H1 (cell line): ENCODE measurements around the gene CNST. TPM values are rescaled to one million over a fixed set of nuclear protein-coding genes. Genes with fewer than 3 reads are reported as not detected.
A peak's percentile ranks its signal among the peaks of the same experiment; 100 is the strongest.

Experiments used
- CTCF ChIA-PET: fragments of 300-600 bp; sonication (Branson Sonifier 250); formaldehyde crosslinking; loops from one replicate; lab custom pipeline; 2021; ENCODE audit not compliant: partially characterized antibody; lab: Charles Lee
- POLR2A ChIA-PET: fragments of 300-600 bp; sonication (Branson Sonifier 250); formaldehyde crosslinking; loops from one replicate; lab custom pipeline; 2021; ENCODE audit warnings: inconsistent platforms; ENCODE audit not compliant: partially characterized antibody; lab: Charles Lee
- DNase-seq, 2 experiments: peaks; one replicate each; pipeline versions ENCODE4 v3.0.0 to v3.0.0-alpha.2; 2010 to 2022; ENCODE audit warnings: low spot score in 2 of 2, low read depth in 1 of 2, mixed read lengths in 1 of 2
- FAIRE-seq: peaks from 2 replicates; lab custom pipeline; 2011; peaks lifted over from hg19 to GRCh38; lab: Jason Lieb, UNC
- H2AFZ ChIP-seq: 2 replicates; pipeline ENCODE4 v1.8.1; 2012; ENCODE audit warnings: low read length, inconsistent platforms
- H2AK5ac ChIP-seq: 2 replicates; pipeline ENCODE4 v1.6.1; 2013; ENCODE audit warnings: low read depth, low read length
- H2BK120ac ChIP-seq: replicated peaks from 2 replicates; pipeline ENCODE3; 2013; ENCODE audit warnings: low read depth, low read length, inconsistent platforms
- H2BK12ac ChIP-seq: 2 replicates; pipeline ENCODE4 v1.6.1; 2013; ENCODE audit warnings: low read depth, low read length
- H2BK15ac ChIP-seq: 2 replicates; pipeline ENCODE4 v1.6.1; 2013; ENCODE audit warnings: low read length
- H2BK20ac ChIP-seq: 2 replicates; pipeline ENCODE4 v1.6.1; 2013; ENCODE audit warnings: low read length
- H2BK5ac ChIP-seq: 2 replicates; pipeline ENCODE4 v1.6.1; 2013; ENCODE audit warnings: low read depth, low read length
- H3K14ac ChIP-seq: 2 replicates; pipeline ENCODE4 v1.6.1; 2013; ENCODE audit warnings: inconsistent platforms; ENCODE audit not compliant: insufficient read length
- H3K18ac ChIP-seq: 2 replicates; pipeline ENCODE4 v1.6.1; 2013; ENCODE audit warnings: low read length; ENCODE audit errors: extremely low read depth
- H3K23ac ChIP-seq: 2 replicates; pipeline ENCODE4 v1.6.1; 2013; ENCODE audit warnings: inconsistent platforms; ENCODE audit not compliant: insufficient read length
- H3K23me2 ChIP-seq: 2 replicates; pipeline ENCODE4 v1.6.1; 2013; ENCODE audit warnings: low read depth, low read length
- H3K27ac ChIP-seq: 2 replicates; pipeline ENCODE4 v1.6.1; 2011; ENCODE audit warnings: low read depth, low read length, inconsistent platforms
- H3K27me3 ChIP-seq, 4 experiments: replicated peaks in 1 of 4; 1 replicate in 1 of 4; 2 replicates in 3 of 4; pipeline versions ENCODE4 v1.6.1 to v1.8.1; 2011 to 2013; ENCODE audit warnings: low read length in 3 of 4, mild to moderate bottlenecking in 3 of 4, inconsistent platforms in 2 of 4, mixed read lengths in 2 of 4, moderate library complexity in 1 of 4; ENCODE audit not compliant: control insufficient read depth in 3 of 4, insufficient read depth in 3 of 4; ENCODE audit errors: extremely low read depth in 1 of 4
- H3K36me3 ChIP-seq, 4 experiments: 2 replicates each; pipeline versions ENCODE4 v1.6.1 to v1.8.1; 2011 to 2013; ENCODE audit warnings: mild to moderate bottlenecking in 4 of 4, low read length in 3 of 4, moderate library complexity in 2 of 4, control low read depth in 1 of 4, inconsistent platforms in 1 of 4; ENCODE audit not compliant: insufficient read depth in 4 of 4, control insufficient read depth in 2 of 4
- H3K4ac ChIP-seq: replicated peaks from 2 replicates; pipeline ENCODE3; 2013; ENCODE audit warnings: low read length, low read depth, mixed read lengths, inconsistent platforms; ENCODE audit not compliant: insufficient read length
- H3K4me1 ChIP-seq, 4 experiments: replicated peaks in 1 of 4; 1 replicate in 1 of 4; 2 replicates in 3 of 4; pipeline versions ENCODE4 v1.6.1 to v1.8.1; 2011 to 2013; ENCODE audit warnings: low read length in 3 of 4, inconsistent platforms in 2 of 4, mixed read lengths in 1 of 4; ENCODE audit not compliant: insufficient read depth in 4 of 4, control insufficient read depth in 3 of 4
- H3K4me2 ChIP-seq, 2 experiments: 2 replicates each; pipeline versions ENCODE4 v1.6.1 to v1.8.1; 2011 to 2013; ENCODE audit warnings: low read depth in 2 of 2, low read length in 2 of 2, control low read depth in 1 of 2, inconsistent platforms in 1 of 2, mild to moderate bottlenecking in 1 of 2; ENCODE audit not compliant: insufficient read depth in 1 of 2
- H3K4me3 ChIP-seq, 4 experiments: fragments of 200-600, 300-600 bp in 1 of 4; sonication (generic), shearing (Covaris generic), sonication (Bioruptor Twin) in 1 of 4; 2 replicates each; pipeline versions ENCODE4 v1.5.1 to v1.8.1; 2011 to 2016; ENCODE audit warnings: low read length in 4 of 4, low read depth in 3 of 4, control low read depth in 2 of 4, inconsistent platforms in 2 of 4, mild to moderate bottlenecking in 2 of 4, mixed read lengths in 1 of 4, moderate library complexity in 1 of 4; ENCODE audit not compliant: insufficient read depth in 2 of 4; ENCODE audit errors: extremely low read depth in 1 of 4
- H3K56ac ChIP-seq: replicated peaks from 2 replicates; pipeline ENCODE3; 2013; ENCODE audit warnings: low read depth, mild to moderate bottlenecking, mixed read lengths, low read length, inconsistent platforms; ENCODE audit not compliant: insufficient read length
- H3K79me1 ChIP-seq: 2 replicates; pipeline ENCODE4 v1.6.1; 2013; ENCODE audit warnings: low read depth, low read length, control low read depth
- H3K79me2 ChIP-seq, 2 experiments: 2 replicates each; pipeline versions ENCODE4 v1.6.1 to v1.8.1; 2012 to 2013; ENCODE audit warnings: low read length in 2 of 2, mild to moderate bottlenecking in 2 of 2, inconsistent platforms in 1 of 2; ENCODE audit not compliant: insufficient read depth in 2 of 2, control insufficient read depth in 1 of 2
- H3K9ac ChIP-seq, 4 experiments: replicated peaks in 1 of 4; 1 replicate in 1 of 4; 2 replicates in 3 of 4; pipeline versions ENCODE4 v1.6.1 to v1.8.1; 2011 to 2013; ENCODE audit warnings: low read depth in 3 of 4, low read length in 3 of 4, control low read depth in 2 of 4, mild to moderate bottlenecking in 2 of 4, moderate library complexity in 2 of 4, inconsistent platforms in 1 of 4; ENCODE audit errors: extremely low read depth in 1 of 4
- H3K9me3 ChIP-seq, 2 experiments: 2 replicates each; pipeline versions ENCODE4 v1.6.1 to v1.8.1; 2012 to 2013; ENCODE audit warnings: mild to moderate bottlenecking in 2 of 2, moderate library complexity in 2 of 2, control low read depth in 1 of 2, inconsistent platforms in 1 of 2, low read depth in 1 of 2, low read length in 1 of 2, mixed read lengths in 1 of 2; ENCODE audit not compliant: insufficient read depth in 2 of 2
- H4K20me1 ChIP-seq, 2 experiments: replicated peaks in 1 of 2; 2 replicates each; pipeline versions ENCODE3 to v1.8.1; 2011 to 2013; ENCODE audit warnings: inconsistent platforms in 2 of 2, low read length in 2 of 2, mild to moderate bottlenecking in 1 of 2; ENCODE audit not compliant: insufficient read depth in 2 of 2, control insufficient read depth in 1 of 2
- H4K5ac ChIP-seq: 2 replicates; pipeline ENCODE4 v1.6.1; 2013; ENCODE audit warnings: low read length, low read depth, mixed read lengths, inconsistent platforms; ENCODE audit not compliant: insufficient read length
- H4K8ac ChIP-seq: 2 replicates; pipeline ENCODE4 v1.8.0; 2013; ENCODE audit warnings: mild to moderate bottlenecking, moderate library complexity, low read length, inconsistent platforms; ENCODE audit not compliant: insufficient read depth; ENCODE audit errors: extremely low read depth
- H4K91ac ChIP-seq: replicated peaks from 2 replicates; pipeline ENCODE3; 2013; ENCODE audit warnings: low read length, mixed read lengths, inconsistent platforms; ENCODE audit not compliant: insufficient read length
- BCL11A ChIP-seq, 2 experiments: IDR thresholded peaks; one replicate each; pipeline ENCODE4 v1.6.1; 2011; ENCODE audit warnings: low read depth in 2 of 2, low read length in 2 of 2, mild to moderate bottlenecking in 2 of 2
- E2F6 ChIP-seq: IDR thresholded peaks from 2 replicates; pipeline ENCODE4 v1.6.1; 2012; ENCODE audit warnings: inconsistent platforms
- HDAC6 ChIP-seq: IDR thresholded peaks from one replicate; pipeline ENCODE4 v1.7.1; 2012; ENCODE audit warnings: low read depth, mild to moderate bottlenecking, inconsistent platforms, low read length, moderate library complexity
- SP2 ChIP-seq: IDR thresholded peaks from 2 replicates; pipeline ENCODE4 v1.6.1; 2012; ENCODE audit warnings: mild to moderate bottlenecking, low read length, inconsistent platforms
- ZNF274 ChIP-seq: IDR thresholded peaks from 2 replicates; pipeline ENCODE4 v1.7.0; 2012; ENCODE audit warnings: low read length, borderline replicate concordance; ENCODE audit errors: extremely low read depth
- WGBS, 2 experiments: shearing (Covaris generic) in 1 of 2; methylation state at CpG; one replicate each; pipeline versions ENCODE4 v1.1.6 to v1.1.7; 2013 to 2015; ENCODE audit warnings: low lambda C conversion rate in 2 of 2, mixed read lengths in 2 of 2, inconsistent platforms in 1 of 2, low coverage in 1 of 2, missing lambda C conversion rate in 1 of 2; ENCODE audit not compliant: insufficient replicate concordance in 2 of 2, insufficient coverage in 1 of 2, insufficient read length in 1 of 2; ENCODE audit errors: extremely low coverage in 1 of 2, missing lambda C conversion rate in 1 of 2; 5-methylcytosine and 5-hydroxymethylcytosine counted together
- polyA plus RNA-seq, 7 experiments: library from polyadenylated mRNA; depleted of rRNA in 3 of 7; stranded (reverse) in 5 of 7; unstranded in 2 of 7; fragments of >200 nt in 5 of 7; fragments of 200-250 nt in 2 of 7; gene quantifications; 1 replicate in 5 of 7; 2 replicates in 1 of 7; 4 replicates in 1 of 7; pipeline versions ENCODE4 v1.2.1 to v1.2.3, GENCODE V29; 2011 to 2013; ENCODE audit warnings: missing spikeins in 2 of 7, mixed read lengths in 2 of 7
- total RNA-seq: library from RNA; stranded (reverse); fragmentation: NEBNext Ultra II Directional; extraction: Animal tissue kit (Norgen Biotek cat#: 25700); gene quantifications from 2 replicates; pipeline ENCODE4 v1.2.1, GENCODE V29; 2021

The CNST gene
- total and polyA plus RNA-seq, 2 of the 8 experiments (the other 6 are each of a cell fraction or from before 2014, with no cell fraction given), result 5.3 to 21.3 TPM

GRCh38 chr1:246597340-246597739 is 31.1 kb downstream of the CNST start:
- H3K4me2 ChIP-seq, result no peak overlapping the region
- H2AFZ ChIP-seq, result no peak overlapping the region
- DNase-seq, result no peak
- no peak overlapping the region for H3K23ac ChIP-seq
- H2BK120ac ChIP-seq, result no peak overlapping the region
- no peak overlapping the region for H4K91ac ChIP-seq
- H2BK15ac ChIP-seq, result no peak overlapping the region
- no peaks in the 10 kb centered on the region for H3K4me1 ChIP-seq
- no peaks in the 10 kb centered on the region for H3K27me3 ChIP-seq
- no peak for FAIRE-seq
- H4K5ac ChIP-seq, result no peak overlapping the region
- H3K4me3 ChIP-seq, result no peak overlapping the region
- no peaks in the 10 kb centered on the region for H3K9me3 ChIP-seq
- H3K56ac ChIP-seq, result no peak overlapping the region
- H3K79me1 ChIP-seq, result no peaks in the 10 kb centered on the region; the same call in 1 of the 2 replicates
- H2AK5ac ChIP-seq, result no peak overlapping the region
- H4K20me1 ChIP-seq, result peaks cover 1 to 2% of the 10 kb centered on the region in 2 experiments
- WGBS, 2 experiments, result 93% methylated on average over 5 of the region's 5 CpGs; no CpG with 5 or more reads in 1 of the 2 experiments
- no peak overlapping the region for H3K4ac ChIP-seq
- H2BK5ac ChIP-seq, result no peak overlapping the region
- H2BK20ac ChIP-seq, result no peak overlapping the region
- H3K18ac ChIP-seq, result no peak overlapping the region
- H4K8ac ChIP-seq, result no peak overlapping the region
- no peak overlapping the region for H2BK12ac ChIP-seq
- no peaks in the 10 kb centered on the region for H3K23me2 ChIP-seq
- H3K79me2 ChIP-seq, result 0 out of 4 replicates have a peak, but pooled peaks cover 0 to 3% of the 10 kb centered on the region in 2 experiments
- H3K27ac ChIP-seq, result no peak overlapping the region
- no peak overlapping the region for H3K14ac ChIP-seq
- ChIA-PET CTCF (no interaction called here), POLR2A (interaction anchor here (0.6 kb wide), 1 partner anchor 32 kb away, joined by 4 read pairs; the partner anchor contains the start of gene TFB2M)
- no peak overlapping the region for H3K9ac ChIP-seq
- no peak for TF ChIP-seq SP2
- TF ChIP-seq HDAC6, result no peak
- TF ChIP-seq E2F6, result peak; percentile 45; the same call in 1 of the 2 replicates
- no peak for TF ChIP-seq ZNF274
- TF ChIP-seq BCL11A (IDR thresholded peaks at IDR 0.05; ENCODE audit: low read depth in 2 of 2, low read length in 2 of 2), result no peak
- H3K36me3 ChIP-seq, result no peaks in the 10 kb centered on the region
